ENCODE results near the gene SLC13A1.

Gene SLC13A1

DNA sequence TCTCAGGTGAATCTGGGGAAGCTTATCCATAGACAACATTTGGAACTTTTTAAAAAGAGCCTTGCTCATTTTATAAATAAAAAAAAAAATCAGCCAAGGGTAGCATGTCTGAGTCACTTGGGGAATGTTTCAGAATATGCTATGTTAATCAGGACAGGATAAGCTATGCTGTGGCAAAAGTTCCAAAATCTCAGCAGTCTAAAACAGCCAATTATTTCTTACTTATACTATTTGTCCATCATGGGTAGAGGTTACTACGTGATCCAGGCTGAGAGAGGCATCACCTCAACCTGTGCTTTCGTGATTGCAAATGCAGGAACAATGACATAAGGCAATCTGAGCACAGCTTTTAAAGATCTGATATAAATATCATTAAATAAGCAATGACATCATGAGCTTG, 6.5 kb downstream of the SLC13A1 start:
- DNase-seq (ENCODE audit: low read depth in 4 of 4, low spot score in 1 of 4), result no peak

- no peak for DNase-seq (ENCODE audit: low read depth in 4 of 4, low spot score in 1 of 4)
Observed at GRCh38 chr7:123191132-123191531, 8.6 kb downstream of the SLC13A1 start.

DNA sequence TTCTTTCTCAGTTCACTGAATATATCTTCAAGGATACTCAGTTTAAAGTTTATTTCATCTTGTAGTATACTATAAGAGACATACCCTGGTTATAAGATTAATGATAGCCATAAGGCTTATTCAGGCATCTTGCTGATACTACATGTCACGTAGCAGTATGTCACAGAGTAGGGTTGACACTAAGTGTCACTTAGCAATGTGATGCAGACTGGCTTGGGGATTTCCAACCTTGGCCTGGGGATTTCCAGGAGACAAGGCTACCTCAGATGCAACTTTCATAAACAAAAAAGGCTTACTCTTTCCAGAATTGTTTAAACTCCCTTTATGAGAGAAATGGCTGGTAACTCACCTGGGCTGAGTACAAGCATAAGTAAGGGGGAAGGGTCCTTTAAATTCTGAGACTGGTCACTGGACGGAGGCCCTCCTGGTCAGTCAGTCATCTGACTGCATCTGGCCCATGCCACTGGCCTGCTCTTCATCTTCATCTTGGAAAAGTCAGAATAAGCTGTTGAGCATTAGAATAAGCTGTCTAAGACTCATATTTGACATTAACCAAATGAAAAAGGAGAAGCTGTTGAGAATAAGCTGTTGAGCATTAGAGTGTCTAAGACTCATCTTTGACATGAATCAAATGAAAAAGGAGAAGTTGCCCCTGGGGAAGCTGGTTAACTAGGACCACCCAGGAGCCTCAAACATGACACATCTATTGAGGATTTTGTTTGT, 9.5 kb downstream of the SLC13A1 start:
- no peak for DNase-seq (ENCODE audit: low read depth in 4 of 4, low spot score in 1 of 4)

DNA sequence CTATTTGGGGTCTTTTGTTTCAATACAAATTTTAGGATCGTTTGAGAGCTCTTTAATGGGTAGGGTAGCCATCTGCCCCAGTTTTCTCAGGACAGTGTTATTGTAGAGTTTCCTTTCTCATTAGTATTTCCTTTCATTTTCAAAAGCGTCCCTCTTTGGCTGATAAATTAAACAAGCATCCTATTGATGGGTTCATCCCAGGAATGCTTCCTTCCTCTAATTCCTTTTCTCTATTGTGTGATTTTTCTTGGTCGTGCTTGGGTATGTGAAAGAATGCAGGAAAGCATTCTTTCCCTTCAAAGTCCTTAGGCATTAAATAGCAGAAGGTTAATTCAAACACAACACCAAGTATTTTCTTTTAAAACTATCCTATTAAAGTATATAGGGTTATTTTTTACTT, 14.0 kb downstream of the SLC13A1 start:
- DNase-seq (ENCODE audit: low read depth in 4 of 4, low spot score in 1 of 4), result no peak

GRCh38 chr7:123184271-123184670, 15.5 kb downstream of the SLC13A1 start:
- DNase-seq (ENCODE audit: low read depth in 4 of 4, low spot score in 1 of 4), result no peak

GRCh38 chr7:123183431-123183830, 16.3 kb downstream of the SLC13A1 start:
- no peak for DNase-seq (ENCODE audit: low read depth in 4 of 4, low spot score in 1 of 4)

DNA sequence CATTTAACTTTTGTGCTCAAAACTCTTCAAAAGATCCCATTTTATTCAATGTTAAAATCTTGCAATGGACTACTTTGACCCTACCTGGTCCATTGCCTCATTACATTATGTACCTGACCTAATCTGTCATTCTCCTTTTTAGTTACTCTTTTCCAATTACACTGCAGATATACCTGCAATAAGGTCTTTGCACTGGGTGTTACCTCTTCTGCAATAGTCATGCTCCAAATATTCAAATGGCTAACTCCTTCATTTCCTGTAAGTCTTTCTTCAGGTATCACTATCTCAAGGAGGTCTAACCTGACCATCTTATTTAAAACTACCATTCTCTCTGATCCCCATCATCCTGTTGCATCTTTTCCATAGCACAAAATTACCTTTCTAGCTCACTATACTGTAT, 22.3 kb downstream of the SLC13A1 start:
- DNase-seq (ENCODE audit: low read depth in 4 of 4, low spot score in 1 of 4), result no peak

DNA sequence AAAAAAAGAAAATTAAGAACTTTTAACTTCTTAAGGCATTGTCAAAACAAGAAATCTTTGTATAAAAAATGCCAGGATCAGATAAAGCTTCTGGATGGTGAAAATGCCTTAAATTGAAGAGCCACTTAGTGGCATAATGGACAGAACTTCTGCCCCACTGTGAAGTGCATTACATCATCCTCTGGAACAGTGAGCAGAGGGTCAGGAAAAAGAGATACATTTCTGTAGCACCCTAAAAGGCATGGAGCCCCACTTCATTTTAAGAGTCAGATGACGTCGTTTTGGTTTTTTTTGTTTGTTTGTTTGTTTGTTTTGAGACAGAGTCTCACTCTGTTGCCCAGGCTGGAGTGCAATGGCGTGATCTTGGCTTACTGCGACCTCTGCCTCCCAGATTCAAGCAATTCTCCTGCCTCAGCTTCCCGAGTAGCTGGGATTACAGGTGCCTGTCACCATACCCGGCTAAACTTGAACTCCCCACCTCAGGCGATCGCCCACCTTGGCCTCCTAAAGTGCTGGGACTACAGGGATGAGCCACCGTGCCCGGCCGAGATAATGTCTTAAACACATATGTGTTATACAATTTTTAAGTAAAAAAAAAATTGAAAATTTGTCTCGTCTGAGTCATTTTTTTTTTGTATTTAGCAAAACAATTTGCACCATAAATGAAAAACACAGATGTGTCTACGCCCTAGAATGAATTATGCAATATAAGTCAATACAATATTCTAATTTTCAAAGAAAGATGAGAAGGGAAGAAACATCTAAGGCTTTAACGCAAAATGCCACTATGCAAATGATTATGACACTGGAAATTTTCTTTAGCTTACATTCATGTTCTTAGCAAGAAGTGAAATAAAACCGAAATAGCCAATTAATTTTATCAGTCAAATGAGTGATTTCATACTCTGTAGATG, 29.2 kb downstream of the SLC13A1 start:
- no peak for DNase-seq (ENCODE audit: low read depth in 4 of 4, low spot score in 1 of 4)

DNA sequence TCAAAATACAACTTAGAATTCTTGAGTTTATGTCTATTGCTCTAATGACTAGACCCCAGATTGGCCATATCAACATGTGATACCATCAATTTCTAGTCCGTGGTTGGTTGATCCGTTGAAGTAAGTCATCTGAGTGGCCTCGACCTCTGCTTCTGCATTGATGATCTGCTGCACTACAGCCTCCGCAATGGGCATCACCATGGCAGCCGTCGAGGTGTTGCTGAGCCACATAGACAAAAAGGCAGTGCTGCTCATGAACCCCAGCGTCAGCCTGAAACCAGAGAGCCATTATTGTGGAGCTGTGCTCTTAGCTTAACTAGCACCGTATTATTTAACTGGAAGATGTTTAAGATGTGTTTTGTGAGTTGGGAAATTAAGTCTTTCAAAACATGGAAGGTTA, 30.7 kb downstream of the SLC13A1 start:
- DNase-seq (ENCODE audit: low read depth in 4 of 4, low spot score in 1 of 4), result no peak

GRCh38 chr7:123157606-123158005, 42.2 kb downstream of the SLC13A1 start:
- DNase-seq (ENCODE audit: low read depth in 4 of 4, low spot score in 1 of 4), result no peak

- no peak for DNase-seq (ENCODE audit: low read depth in 4 of 4, low spot score in 1 of 4)
Observed at GRCh38 chr7:123155571-123155970, 44.2 kb downstream of the SLC13A1 start.

GRCh38 chr7:123154231-123154860, 45.4 kb downstream of the SLC13A1 start:
- peak in 3 of 4 experiments; percentile 1 to 11 (median 6) for DNase-seq (ENCODE audit: low read depth in 4 of 4, low spot score in 1 of 4)

DNA sequence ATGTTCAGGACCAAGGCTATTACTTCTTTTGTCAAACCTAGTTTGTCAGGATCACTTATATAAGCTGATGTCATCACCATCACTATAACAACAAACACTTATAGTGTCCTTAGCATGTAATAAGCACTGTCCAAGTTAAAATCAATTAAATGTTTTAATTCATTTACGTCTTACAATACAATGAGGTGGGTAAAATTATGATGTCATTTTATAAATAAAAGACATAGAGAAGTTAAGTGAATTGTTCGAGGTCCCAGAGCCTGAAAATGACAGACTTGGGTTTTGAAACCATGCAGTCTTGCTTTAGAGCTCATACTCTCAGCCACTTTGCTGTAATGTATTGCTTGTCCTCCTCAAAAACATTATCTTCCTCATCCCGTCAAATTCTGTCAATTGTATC, 48.3 kb downstream of the SLC13A1 start:
- no peak for DNase-seq (ENCODE audit: low read depth in 4 of 4, low spot score in 1 of 4)

DNA sequence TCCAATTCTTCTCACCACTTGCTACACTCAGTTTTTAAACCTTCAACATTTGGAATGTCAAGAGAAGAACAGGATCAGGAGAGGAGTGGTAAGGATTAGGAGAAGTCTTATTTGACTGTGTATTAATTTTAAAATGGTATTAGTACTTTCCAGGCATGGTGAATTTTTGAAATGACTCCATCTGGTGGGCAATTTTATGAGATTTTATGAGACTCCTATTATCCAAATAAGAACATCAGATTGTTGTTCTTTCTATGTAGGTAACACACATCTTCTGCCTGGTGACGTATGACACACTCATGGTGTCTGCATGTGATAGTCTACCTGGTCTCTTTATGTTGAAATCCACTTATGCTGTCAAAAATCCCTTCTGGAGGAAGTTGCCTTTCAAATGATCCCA, 51.0 kb downstream of the SLC13A1 start:
- no peak for DNase-seq (ENCODE audit: low read depth in 4 of 4, low spot score in 1 of 4)

- no peak for DNase-seq (ENCODE audit: low read depth in 4 of 4, low spot score in 1 of 4)
Observed at GRCh38 chr7:123143252-123144006, 56.3 kb downstream of the SLC13A1 start.

DNA sequence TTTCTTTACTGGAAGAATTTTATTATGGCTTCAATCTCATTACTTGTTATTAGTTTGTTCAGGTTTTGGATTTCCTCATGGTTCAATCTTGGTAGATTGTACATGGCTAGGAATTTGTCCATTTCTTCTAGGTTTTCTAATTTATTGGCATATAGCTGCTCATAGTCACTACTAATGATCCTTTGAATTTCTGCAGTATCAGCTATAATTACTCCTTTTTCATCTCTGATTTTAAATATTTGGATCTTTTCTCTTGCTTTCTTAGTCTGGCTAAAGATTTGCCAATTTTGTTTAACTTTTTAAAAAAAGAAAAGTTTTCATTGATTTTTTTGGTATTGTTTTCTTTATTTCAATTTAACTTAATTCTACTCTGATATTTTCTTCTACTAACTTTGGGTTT, 59.2 kb downstream of the SLC13A1 start:
- no peak for DNase-seq (ENCODE audit: low read depth in 4 of 4, low spot score in 1 of 4)

DNA sequence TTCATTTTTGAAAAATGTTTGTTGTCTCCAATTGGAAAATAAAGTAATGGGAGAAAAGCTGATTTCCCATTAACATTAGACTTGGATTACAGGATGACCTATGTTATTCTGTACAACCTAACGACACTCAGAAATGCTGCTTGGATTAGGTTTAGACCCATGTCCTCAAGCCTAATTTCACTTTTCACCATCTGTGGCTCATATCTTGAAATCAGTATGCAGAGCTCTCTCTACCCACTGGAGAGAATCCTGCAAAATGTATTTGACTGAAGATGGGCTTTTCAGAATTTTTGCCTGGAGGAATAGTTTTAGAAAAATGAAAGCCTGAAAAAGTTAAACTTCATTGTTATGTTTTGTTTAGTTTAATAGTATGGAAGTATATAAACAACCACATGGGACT, 63.8 kb downstream of the SLC13A1 start:
- DNase-seq (ENCODE audit: low read depth in 4 of 4, low spot score in 1 of 4), result no peak

DNA sequence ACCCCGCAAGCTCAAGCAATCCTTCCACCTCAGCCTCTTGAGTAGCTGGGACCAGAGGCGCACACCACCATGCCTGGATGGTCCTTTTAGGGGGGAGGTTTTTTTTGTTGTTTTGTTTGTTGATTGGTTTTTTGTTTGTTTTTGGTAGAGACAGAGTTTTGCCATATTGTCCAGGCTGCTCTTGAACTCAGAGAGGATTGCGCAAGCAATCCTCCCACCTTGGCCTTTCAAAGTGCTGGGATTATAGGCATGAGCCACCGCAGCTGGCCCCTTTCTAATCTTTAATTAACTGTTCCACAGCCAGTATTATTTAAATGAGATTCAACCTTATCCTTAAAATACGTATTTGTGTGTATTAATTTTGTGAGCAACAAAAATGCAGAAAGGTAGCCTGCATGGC, 65.8 kb downstream of the SLC13A1 start:
- DNase-seq (ENCODE audit: low read depth in 4 of 4, low spot score in 1 of 4), result no peak

- DNase-seq (ENCODE audit: low read depth in 4 of 4, low spot score in 1 of 4), result no peak
Observed at GRCh38 chr7:123131961-123132360, 67.8 kb downstream of the SLC13A1 start.

DNA sequence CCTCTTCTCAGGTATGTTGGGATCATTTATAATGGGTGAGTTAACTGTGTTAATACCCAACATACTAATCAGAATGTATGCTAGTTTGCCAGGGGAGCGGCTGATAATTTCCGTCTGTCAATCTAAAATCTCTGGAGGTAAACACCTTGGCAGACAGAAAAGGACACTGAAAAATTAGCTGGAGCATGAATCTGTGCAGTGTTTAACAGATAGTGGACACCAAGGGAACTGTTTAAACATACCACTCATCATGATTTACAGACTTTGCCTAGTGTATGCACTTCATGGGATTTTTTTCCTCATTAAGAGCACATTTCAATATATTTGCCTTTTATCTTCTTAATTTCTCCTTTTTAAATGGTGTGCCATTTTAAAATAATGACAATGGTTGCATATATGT, 68.2 kb downstream of the SLC13A1 start:
- DNase-seq (ENCODE audit: low read depth in 4 of 4, low spot score in 1 of 4), result no peak

DNA sequence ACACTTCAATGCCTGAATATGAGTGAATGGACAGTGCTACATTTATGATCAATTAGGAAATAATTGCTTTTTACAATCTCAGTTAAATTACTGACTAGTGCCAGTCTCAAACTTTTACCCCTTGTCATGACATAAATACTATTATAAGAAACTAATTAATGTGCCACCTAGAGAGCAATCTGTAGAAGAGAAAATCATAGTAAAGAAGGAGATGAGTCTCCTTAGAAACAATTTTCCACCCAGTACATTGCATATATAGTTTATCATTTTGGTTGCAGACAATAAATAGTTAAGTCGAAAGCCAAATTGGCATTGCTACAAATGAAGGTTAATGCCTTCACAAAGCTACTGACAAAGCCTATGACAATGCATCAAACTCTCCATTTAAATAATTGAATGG, 68.6 kb downstream of the SLC13A1 start:
- DNase-seq (ENCODE audit: low read depth in 4 of 4, low spot score in 1 of 4), result no peak
